HG03175 (cell line): Measurements from ENCODE around the gene NPAS2.

Experiments used
- ATAC-seq: cut with Tn5 transposase; IDR thresholded peaks from one replicate; pipeline ENCODE4 v1.9.1; 2021; ENCODE audit warnings: mild to moderate bottlenecking, moderate library complexity; ENCODE audit not compliant: unreplicated experiment

Gene NPAS2

DNA sequence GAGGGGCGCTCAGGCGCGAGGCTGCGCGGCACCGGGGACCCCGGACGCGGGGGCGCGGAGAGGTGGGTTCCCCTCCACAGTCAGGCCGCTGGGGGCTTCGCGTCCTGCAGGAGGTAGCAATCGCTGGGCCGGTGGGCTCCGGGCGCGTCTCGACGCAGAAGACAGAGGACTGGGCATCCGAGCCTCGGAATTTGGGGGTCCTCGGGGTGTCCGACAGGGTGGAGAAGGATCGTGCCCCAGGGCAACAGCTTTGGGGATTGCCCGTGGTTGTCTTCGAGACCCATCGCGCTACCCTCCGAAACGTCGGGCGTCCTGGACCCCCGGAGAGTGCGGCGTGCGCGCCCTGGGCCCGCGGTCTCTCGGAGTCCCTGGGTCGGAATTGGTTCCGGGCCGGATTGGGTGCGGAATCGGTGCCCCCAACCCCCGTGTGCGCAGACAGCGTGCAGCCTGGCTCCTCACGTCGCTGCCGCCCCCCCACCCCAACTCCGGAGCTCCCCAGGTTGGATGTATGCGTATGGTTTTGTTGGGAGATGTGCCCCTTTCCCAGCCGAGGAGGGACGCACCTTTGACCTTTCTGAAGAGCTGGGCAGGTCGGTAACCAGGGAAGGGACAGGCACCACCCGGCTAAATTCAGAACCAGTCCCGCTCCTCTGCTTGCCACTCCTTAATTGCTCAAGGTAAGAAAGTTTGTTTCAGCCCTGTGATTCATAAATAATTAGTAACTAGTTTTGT lies 750 bp downstream of the NPAS2 start:
- no peak for ATAC-seq

DNA sequence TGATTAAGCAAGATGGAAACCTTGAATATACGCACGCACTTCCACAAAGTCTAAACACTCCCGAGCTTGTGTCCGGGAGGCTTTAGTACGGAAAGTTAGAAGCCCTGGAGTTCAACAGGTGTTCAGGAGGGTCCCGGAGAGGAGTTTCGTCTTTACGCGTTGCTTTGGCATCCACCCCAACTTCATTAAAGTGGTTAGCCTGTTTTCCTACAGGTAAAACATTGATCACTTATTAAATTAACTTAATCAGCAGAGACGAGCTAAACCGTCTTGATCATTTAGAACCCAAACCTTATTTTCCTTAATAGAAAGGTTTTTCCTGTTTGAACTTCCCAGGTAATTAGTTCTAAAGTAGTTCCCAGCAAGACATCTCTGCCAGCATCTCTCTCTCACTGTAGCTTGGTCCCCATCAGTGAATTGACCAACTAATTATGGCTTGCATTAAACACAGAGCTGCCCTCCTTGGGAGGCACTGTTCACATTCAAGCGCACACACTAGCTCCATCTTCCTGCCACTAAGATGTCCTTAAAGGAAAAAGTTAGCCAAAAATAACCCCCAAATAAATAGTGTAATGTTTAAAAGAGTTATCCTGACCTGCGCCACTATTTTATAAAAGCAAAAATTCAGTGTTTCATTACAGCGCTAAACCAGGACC lies 1.4 kb downstream of the NPAS2 start:
- ATAC-seq: no peak

DNA sequence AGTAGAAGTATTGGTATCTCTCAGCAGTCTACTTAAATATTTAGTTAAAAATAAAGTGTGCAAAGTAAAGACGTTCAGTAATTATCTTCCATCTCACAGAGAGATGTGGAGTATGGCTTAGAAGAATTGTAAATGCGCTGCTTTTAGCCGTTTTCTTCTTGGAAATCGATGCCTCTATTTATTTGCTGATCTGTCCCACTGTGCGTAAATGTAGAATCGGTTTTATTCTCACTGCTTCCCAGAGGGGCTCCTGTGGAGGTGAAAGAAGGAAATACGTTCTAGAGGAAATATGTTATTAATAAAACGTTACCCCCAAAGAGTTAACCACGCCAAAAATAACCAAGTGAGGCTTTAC lies 1.9 kb downstream of the NPAS2 start:
- ATAC-seq: no peak

DNA sequence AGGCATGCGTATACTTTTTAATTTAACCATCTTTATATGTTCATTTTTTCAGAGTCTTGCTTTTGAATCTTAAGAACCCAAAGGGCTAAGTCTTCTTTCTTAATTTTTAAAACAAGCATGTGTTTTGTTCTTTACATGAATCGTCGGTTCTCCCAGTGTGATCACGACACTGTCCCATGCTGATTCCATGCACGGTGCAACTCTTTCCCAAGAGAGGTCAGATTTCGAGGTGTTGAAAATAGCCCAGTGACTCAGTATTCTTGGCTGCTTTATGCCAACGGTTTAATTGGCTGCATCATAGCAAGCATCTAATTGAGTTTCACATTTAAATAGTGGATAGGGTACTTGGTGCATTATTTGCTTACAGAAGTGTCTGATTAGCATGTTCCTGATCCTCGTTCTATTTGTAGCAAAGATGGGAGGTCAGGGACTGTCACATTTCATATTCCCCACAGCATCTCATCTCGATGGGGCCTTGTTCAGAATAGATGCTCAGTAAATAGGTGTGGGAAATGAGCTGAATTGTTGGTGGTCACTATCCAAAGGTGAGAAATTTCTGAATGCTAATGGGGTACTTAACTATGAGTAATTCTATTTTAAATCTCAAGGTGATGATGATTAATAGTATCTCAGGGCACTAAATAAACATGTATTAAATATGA lies 2.8 kb downstream of the NPAS2 start:
- no peak for ATAC-seq

DNA sequence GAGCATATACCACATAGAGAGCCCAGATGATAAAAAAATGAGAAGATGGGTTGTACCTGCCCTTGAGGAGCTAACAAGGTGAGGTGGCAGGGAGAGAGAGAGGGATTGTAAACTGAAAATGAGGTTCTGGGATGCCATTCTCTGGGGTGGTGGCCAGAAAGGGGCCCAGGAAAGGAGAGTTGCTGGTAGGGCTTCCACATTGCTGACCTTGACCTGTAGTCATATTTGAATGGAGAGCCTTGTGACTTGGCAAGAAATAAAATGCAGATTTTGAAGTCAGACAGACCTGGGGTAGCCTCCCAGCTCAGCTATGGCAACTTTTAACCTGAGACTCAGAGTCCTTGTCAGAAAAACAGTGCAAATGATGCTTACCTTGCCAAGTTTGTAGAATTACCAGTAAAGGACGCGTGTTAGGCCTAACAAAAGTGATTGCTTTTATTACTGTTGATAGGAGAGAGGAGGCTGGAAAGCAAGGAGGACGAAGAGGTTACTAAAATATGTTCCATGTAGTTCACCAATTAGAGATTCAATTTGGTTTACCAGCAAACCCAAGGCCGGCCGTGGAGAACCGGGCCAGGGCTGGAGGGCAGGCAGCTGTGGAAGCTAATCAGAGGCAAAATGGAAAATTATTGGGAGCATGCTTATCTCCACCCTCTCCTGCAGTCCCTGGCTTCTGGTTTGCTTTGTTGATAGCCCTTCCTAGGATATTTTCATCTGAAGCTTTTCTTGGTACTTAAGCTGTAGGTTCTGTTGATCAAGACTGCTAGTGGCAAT lies 3.9 kb downstream of the NPAS2 start:
- ATAC-seq: no peak

DNA sequence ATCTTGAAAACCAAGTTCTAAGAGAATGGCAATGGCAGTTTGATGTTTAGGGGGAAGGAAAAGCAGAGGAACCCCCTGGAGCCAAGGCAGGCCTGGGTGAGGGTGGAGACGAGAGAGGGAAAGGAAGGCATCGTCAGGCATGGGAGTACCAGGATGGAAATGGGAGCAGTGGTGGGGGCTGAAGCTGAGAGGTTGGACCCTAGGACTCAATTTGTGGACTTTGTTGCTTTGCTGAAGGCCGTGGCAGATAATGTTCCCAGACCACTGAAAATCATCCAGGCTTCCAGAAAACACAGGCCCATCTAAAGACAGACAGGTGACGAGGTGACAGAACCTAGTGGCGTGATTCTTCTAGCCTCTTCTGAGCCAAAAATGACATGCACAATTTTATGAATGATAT lies 4.9 kb downstream of the NPAS2 start:
- no peak for ATAC-seq

DNA sequence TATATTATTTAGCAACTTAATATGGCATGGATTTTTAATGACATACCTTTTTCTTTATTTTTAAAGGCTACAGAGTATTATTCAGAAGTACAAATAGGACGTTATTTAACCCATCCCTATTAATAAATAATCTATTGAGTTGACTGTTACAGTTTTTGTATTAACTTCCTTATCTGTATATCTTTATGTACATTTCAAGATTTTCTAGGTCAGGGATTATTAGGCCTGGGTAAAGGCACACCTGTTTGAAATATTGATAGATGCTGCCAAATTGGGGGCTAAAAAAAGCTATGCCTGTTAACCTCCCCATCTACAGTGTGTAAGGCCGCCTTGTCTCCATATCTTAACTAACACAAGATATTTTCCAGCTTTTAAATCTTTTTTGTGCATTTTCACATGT lies 6.6 kb downstream of the NPAS2 start:
- ATAC-seq: no peak

DNA sequence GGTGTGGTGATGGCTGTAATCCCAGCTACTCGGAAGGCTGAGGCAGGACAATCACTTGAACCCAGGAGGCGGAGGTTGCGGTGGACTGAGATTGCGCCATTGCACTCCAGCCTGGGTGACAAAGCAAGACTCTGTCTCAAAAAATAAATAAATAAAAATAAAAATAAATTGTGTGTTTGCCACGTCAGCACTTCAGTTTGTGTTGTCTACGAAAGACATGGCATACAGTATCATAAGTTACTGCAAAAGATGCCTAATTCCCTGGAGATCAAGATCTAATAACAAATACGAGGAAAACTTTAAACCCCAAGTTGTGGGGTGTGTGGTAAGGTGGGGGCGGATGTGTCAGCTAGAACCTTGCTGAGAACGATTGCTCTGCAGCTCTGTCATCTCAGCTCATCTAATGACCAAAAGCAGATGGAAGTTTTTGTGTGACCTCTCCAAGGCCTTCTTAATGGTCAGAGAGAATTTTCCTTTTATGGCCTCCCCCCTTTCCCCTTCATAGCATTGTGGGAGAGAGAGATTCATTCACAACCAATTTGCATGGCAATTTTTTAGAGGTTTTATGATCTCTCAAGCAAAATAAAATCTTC lies 11.3 kb downstream of the NPAS2 start:
- ATAC-seq: no peak

DNA sequence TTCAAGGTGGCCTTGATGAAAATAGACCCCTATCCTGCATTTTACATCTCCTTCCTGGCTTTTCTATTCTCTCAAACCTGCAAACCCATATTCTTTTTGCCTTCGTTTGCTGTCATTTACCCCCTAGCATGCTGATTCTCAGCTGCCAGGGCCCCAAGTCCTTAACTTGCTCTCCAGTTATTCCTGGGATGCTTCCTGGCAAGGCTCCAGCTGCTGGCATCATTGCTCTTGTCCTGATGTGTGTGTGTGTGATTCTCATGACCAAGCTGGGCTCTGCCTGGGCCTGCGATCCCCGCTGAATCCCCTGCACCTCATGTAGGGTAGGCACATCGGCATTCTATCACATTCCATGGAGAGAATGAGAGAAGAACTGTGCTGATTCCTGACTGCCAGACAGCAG lies 11.9 kb downstream of the NPAS2 start:
- no peak for ATAC-seq

DNA sequence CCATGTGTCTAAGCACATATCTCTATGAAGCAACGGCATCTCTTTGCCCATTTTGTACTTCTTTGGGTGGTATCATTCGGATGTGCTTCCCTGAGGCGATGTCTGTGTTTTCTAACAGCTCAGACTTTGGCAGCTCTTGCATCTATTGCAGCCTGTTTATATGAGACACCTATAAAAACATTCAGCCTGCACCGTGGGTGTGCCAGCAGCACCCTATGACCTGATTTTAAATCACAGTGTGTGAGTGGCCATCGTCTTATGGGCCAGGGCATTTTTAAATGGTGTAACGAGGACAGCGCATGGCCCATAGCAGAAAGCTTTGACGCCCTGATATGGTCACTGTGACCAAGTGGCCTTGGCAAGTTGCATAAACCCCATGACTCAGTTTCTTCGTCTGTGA lies 12.9 kb downstream of the NPAS2 start:
- ATAC-seq: no peak

DNA sequence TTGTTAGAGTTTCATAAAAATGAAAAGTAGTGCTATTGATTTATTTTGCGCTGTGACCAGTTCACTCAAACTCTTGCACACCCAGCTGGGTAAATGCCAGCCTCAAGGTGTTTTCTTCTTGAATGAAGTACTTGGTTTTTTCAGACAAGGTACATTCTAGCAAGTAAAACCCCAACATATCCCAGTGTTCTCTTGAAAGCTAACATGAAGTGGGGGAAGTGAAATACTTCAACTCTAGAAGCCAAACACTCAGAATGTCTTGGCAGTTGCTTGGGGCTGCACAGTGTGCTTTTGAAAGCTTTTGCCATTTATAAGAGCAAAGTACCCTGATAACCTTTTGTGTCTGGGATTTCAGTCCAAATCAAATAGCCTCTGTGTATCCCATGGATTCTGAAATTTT lies 13.4 kb downstream of the NPAS2 start:
- ATAC-seq: no peak

DNA sequence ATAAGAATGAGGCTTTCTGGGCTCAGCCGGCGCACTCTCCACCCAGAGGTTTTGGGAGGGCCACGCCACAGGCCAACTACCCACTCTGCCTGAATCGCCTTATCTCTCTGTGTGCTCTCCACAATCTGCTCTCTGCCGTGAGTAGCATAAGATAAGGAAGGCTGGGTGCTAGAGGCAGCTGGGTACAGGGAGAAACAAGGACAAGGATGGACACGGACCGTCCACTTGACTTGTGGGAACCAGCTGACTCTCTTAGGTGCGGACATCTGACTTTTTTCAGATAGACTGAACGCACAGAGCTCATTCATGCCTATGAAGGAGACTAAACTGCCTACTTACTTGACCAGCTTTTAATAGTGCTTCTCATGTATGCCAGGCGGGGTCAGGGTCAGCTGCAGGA lies 14.3 kb downstream of the NPAS2 start:
- no peak for ATAC-seq

DNA sequence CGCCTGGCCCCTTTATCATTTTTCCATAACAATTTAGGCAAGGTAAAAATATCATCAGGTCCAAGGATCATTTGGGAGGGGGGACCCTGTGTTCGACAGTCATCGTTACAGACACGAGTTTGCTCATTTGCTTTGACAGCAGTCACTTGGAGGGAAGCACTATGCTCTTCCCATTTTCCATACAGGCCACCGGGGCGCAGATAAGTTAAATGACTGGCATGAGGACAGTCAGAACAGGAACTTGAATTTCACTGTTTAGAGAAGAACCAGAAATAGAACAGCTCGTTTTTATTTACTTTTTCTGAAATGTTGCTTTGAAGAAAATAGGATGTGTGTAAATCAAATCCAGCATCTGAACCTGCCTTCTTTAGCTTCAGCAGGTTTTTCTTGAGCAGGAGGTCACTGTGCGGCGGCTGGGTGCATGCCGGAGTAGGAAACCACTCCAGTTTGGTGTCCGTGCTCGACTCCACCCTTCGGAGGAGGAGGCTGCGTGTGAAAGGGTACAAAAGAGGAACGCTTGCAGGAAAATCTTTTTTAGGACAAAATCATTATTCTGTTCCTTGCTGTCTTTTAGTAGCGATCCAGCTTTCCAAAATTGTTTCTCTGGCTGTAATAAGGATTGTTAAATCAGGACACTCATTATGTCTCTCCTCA lies 15.2 kb downstream of the NPAS2 start:
- ATAC-seq: no peak

DNA sequence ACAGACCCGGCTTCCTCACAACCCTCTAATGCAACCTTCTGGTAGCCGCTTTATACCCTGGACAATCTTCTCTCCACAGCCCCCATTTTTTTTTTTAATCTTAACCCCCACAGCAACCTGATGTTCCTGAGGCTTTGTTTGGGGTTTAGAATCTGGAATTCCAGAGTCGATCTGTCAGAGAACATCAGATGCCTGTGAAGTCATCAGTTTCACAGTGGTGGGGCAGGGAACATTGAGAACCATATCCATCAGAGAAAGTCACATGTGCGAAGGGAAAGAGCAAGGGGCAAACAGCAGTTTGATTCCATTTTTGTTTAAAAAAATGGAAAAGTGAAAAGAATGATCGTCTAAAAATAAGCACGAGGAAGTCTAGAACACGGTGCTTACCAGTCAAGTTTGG lies 20.6 kb downstream of the NPAS2 start:
- no peak for ATAC-seq

DNA sequence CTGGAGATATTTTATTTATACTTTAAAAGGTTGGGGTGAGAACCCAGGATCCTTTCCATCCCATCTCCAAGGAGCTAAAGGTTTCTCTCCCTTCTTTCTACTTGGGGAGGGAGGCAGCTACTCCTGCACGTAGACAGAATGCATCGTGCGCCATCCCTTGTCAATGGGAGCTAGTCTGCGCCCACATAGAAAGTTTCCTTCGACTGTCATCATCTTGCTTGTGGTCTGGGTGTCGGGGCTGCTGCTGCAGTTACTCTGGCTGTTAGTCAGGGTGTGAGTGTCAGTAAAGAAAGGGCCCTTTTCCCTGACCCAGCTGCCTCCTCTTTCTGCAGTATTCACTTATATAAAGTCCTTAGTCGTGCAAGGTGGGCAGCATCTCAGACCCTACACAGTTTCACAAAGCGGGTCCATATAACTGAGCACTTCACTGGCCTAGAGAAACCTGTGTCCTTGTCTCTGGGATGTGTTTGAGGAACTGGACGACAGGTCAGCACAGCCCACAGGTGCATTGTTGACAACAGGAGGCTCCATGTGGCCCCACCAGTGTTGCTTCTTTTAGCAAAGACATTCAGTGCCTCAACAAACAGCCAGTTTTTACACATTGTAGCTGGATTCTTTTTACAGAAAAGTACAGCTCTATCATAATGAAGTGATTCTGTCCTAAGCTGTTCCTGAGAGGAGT lies 22.4 kb downstream of the NPAS2 start:
- no peak for ATAC-seq

DNA sequence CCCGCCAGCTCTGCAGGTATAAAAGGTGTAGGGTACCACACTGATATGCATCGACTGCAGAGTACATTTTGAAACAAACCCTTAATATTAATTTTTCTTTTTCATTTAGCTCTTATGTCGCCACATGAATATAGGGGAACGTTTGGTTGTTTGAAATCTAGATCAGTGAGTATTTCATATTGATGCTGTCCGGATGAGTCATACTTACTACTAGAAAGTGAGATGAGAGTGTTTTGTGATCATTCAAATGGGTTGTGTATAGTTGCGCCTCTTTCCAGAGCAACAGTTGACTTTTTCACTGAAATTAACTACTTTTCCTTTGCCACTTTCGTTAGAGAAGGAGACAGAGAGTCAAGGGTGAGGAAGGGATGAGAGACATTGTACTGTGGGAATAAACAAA lies 24.6 kb downstream of the NPAS2 start:
- ATAC-seq: no peak

DNA sequence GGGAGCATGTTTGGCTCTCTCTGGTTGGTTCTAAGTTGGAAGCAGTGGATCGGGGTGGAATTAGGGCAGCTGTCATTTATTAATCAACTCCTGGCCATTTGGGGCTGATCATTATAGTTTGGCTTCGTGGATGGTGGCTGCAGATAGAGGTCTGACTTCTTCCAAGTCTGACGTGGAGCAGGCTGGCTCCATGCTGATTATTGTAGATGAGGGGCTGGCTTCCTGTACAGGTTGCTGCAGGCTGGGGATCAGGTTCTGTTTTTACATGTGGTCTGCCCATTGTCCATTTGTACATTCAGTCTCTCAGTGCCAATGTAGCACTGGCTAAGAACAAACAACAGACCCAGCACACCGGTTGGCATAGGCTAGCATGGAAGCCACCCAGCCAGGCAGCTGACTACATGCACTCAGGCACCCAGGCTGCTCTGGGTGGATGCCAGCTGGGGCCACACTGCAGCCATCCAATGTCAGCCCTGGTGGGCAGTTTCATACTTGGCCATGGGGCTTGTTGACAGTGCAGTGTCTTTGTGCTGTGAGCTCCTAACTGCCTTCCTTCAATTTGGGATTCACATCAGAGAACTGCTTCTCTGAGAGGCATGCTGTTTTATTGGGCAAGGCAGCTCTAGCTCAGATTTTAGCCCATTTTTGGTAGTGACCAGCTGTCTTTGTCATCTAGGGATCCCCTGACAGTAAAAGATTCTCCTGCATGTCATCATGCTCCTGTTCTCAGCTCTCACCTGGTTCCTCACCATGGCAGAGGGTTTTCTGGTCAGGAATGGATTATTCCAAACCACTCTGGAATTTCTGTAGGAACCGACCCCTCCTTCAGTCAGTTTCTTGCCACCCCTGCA lies 25.4 kb downstream of the NPAS2 start:
- ATAC-seq: no peak

DNA sequence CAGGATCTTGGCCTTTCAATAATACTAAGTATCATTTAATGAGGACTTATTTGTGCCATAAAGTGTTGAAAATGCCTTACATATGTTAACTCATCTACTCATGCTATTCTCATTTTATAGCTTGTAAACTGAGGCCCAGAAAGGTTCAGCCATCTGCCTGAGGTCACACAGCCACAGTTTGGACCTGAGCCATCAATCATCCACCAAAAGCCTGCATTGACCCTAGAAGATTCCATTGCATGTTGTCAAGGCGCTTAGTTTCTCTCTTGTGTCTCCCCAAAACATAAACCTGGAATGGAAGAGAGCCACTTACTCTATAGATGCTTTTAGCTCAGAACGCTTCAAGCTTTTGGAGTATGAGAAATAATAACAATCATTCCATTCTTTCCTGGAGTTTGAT lies 26.8 kb downstream of the NPAS2 start:
- ATAC-seq: no peak

DNA sequence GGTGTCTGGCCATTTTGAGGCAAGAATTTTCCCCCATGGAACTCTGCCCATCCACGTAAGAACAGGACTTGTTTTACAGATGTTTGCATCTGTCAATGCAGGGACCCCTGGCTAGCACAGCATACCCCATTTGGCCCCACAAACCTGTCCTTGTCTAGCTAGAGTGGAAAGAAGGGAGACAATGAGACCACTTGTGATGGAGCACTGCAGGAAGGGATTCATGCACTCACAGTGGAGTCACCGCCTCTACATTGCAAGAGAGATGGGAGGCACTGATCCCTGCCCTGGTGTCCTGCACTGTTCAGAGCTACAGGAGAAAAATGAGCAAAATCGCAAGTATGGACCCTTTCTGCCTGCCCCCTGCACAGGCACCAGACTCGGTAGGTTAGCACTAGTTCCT lies 32.5 kb downstream of the NPAS2 start:
- no peak for ATAC-seq
